ENCODE data around the gene FASTKD3. TPM values are rescaled to one million over a fixed set of nuclear protein-coding genes. Genes with fewer than 3 reads are reported as not detected.

The FASTKD3 gene
- polyA plus RNA-seq, 3 donors = 7.2 to 15.5 (median 10.7) TPM

DNA sequence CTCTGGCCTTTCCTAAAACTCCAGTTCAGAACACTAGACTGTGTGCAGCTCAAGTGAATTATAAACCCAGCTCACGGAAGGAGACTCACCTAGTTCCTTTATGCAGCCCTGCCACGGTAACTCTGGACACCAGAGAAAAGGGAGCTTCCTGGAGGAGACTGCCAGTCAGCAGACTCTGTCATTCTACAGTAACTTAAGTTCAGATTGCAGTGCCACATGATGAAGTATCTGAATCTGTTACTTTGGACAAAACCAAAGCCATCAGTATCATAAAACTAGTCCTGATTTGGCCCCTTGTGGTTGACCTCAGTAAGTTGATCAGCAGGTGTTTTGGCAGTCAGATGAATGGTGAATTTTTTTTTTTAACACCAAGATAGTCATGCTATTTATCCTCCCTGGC, 2.8 kb upstream of the FASTKD3 start:
- Mint-ChIP-seq H3K4me1 (peaks cover 36% of the 10 kb centered on the region), H3K9me3 (no peaks in the 10 kb centered on the region), H3K27me3 (ENCODE audit: low read depth in 3 of 3) (no peaks in the 10 kb centered on the region), H3K4me3 (no peak overlapping the region), H3K36me3 (peaks cover 44 to 61% of the 10 kb centered on the region in 2 donors), H3K27ac (peak overlapping the region in 2 of 7 donors; percentile 46 to 62)
- Histone ChIP-seq H3K4me3 (replicated peaks in 1 of 3; ENCODE audit: low read depth in 2 of 3, low read length in 3 of 3) (no peak overlapping the region), H3K27me3 (ENCODE audit: control insufficient read depth in 2 of 2, insufficient read depth in 2 of 2, low read length in 2 of 2) (no peaks in the 10 kb centered on the region), H3K27ac (ENCODE audit: low read depth in 1 of 2, low read length in 2 of 2) (no peak overlapping the region), H3K36me3 (replicated peaks in 1 of 2; ENCODE audit: control insufficient read depth in 1 of 2, insufficient read depth in 2 of 2, low read length in 2 of 2) (peaks cover 34 to 56% of the 10 kb centered on the region in 2 donors), H3K4me1 (ENCODE audit: control insufficient read depth in 1 of 2, insufficient read depth in 2 of 2, low read length in 2 of 2) (peaks cover 17 to 27% of the 10 kb centered on the region in 2 donors), H4K20me1 (ENCODE audit: insufficient read depth, low read length) (peaks cover 4% of the 10 kb centered on the region), H3K9ac (ENCODE audit: insufficient read depth, low read length, poor library complexity, severe bottlenecking) (no peak overlapping the region), H3K79me2 (ENCODE audit: insufficient read depth, low read length) (peaks cover 75% of the 10 kb centered on the region), H3K9me3 (replicated peaks in 1 of 2; ENCODE audit: control insufficient read depth in 1 of 2, insufficient read depth in 1 of 2, low read length in 2 of 2) (no peaks in the 10 kb centered on the region), H3K4me2 (replicated peaks; ENCODE audit: extremely low read depth, low read length, poor library complexity, severe bottlenecking) (no peak overlapping the region), H2AFZ (ENCODE audit: insufficient read depth, low read depth, low read length, poor library complexity, severe bottlenecking) (no peak overlapping the region)
- 82% methylated on average over 2 of the region's 2 CpGs for WGBS (ENCODE audit: insufficient coverage)
- no peak for DNase-seq
- TF ChIP-seq, protein P1, sequence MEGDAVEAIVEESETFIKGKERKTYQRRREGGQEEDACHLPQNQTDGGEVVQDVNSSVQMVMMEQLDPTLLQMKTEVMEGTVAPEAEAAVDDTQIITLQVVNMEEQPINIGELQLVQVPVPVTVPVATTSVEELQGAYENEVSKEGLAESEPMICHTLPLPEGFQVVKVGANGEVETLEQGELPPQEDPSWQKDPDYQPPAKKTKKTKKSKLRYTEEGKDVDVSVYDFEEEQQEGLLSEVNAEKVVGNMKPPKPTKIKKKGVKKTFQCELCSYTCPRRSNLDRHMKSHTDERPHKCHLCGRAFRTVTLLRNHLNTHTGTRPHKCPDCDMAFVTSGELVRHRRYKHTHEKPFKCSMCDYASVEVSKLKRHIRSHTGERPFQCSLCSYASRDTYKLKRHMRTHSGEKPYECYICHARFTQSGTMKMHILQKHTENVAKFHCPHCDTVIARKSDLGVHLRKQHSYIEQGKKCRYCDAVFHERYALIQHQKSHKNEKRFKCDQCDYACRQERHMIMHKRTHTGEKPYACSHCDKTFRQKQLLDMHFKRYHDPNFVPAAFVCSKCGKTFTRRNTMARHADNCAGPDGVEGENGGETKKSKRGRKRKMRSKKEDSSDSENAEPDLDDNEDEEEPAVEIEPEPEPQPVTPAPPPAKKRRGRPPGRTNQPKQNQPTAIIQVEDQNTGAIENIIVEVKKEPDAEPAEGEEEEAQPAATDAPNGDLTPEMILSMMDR (IDR thresholded peaks at IDR 0.05) = no peak
- intact Hi-C loops (cut with micrococcal nuclease) = loop anchor here in 1 of 2 donors (10.0 kb wide), 1 partner anchor 1497 kb away; the partner anchor contains the start of gene MED10

GRCh38 chr5:7869474-7870136, 774 bp upstream of the FASTKD3 start:
- H3K9me3 ChIP-seq (replicated peaks in 1 of 2; ENCODE audit: control insufficient read depth in 1 of 2, insufficient read depth in 1 of 2, low read length in 2 of 2) = no peaks in the 10 kb centered on the region
- Mint-ChIP-seq H3K27me3 (ENCODE audit: low read depth in 3 of 3) (no peaks in the 10 kb centered on the region), H3K4me1 (peaks cover 44% of the 10 kb centered on the region), H3K4me3 (peak overlapping the region; percentile 87 to 92), H3K27ac (peak overlapping the region; percentile 20 to 90 (median 84)), H3K36me3 (peaks cover 43 to 51% of the 10 kb centered on the region in 2 donors), H3K9me3 (no peaks in the 10 kb centered on the region)
- H3K27me3 ChIP-seq (ENCODE audit: control insufficient read depth in 2 of 2, insufficient read depth in 2 of 2, low read length in 2 of 2) = no peaks in the 10 kb centered on the region
- H3K36me3 ChIP-seq (replicated peaks in 1 of 2; ENCODE audit: control insufficient read depth in 1 of 2, insufficient read depth in 2 of 2, low read length in 2 of 2) = peaks cover 22 to 56% of the 10 kb centered on the region in 2 donors
- peak overlapping the region; percentile 41 to 85 for H3K27ac ChIP-seq (ENCODE audit: low read depth in 1 of 2, low read length in 2 of 2)
- WGBS (ENCODE audit: insufficient coverage) = under 1% methylated on average over 32 of the region's 41 CpGs
- intact Hi-C loops (cut with micrococcal nuclease) = loop anchor here (10.0 kb wide), 2 partner anchors 1235 to 1495 kb away; partner anchors contain the start of genes MED10 (in 1 of the 2), NSUN2 (in 1 of the 2) and SRD5A1 (in 1 of the 2)
- peak overlapping the region; percentile 66 to 88 (median 83) for H3K4me3 ChIP-seq (replicated peaks in 1 of 3; ENCODE audit: low read depth in 2 of 3, low read length in 3 of 3)
- H3K4me1 ChIP-seq (ENCODE audit: control insufficient read depth in 1 of 2, insufficient read depth in 2 of 2, low read length in 2 of 2) = peaks cover 17 to 27% of the 10 kb centered on the region in 2 donors
- H3K9ac ChIP-seq (ENCODE audit: insufficient read depth, low read length, poor library complexity, severe bottlenecking) = peak overlapping the region; percentile 85
- peaks cover 71% of the 10 kb centered on the region for H3K79me2 ChIP-seq (ENCODE audit: insufficient read depth, low read length)
- no peak for DNase-seq
- H2AFZ ChIP-seq (ENCODE audit: insufficient read depth, low read depth, low read length, poor library complexity, severe bottlenecking) = peak overlapping the region; percentile 94
- TF ChIP-seq, protein P1 (IDR thresholded peaks at IDR 0.05) = no peak
- peaks cover 4% of the 10 kb centered on the region for H4K20me1 ChIP-seq (ENCODE audit: insufficient read depth, low read length)
- peak overlapping the region; percentile 89 for H3K4me2 ChIP-seq (replicated peaks; ENCODE audit: extremely low read depth, low read length, poor library complexity, severe bottlenecking)
